Measurements from ENCODE around the gene PCED1B. TPM values are rescaled to one million over a fixed set of nuclear protein-coding genes. Genes with fewer than 3 reads are reported as not detected.

PCED1B gene
- total RNA-seq, 1 experiment from 2014 or later, result 3.3 TPM

DNA sequence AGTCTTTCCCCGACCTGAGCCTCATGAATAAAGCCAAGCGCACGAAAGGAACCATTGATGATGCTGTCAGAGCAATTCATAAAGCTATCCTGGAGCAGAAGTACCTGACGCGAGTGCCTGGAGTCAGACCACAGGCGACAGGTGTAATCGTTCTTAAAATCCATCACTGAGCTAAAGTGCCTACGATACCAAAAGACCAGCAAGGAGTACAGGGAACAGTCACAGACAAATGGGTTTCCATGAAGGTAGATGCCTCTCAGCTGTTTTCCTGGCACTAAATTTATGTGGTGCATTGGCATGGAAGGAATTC is 1.4 kb upstream of the PCED1B start:
- H2AK5ac ChIP-seq (ENCODE audit: insufficient read length, low read length), result no peak overlapping the region
- no peaks in the 10 kb centered on the region for H3K9me3 ChIP-seq (ENCODE audit: control insufficient read depth, low read depth, low read length)
- H3K4me2 ChIP-seq (ENCODE audit: insufficient read depth, insufficient read length, low read length), result no peak overlapping the region
- no peak overlapping the region for H2BK15ac ChIP-seq (ENCODE audit: low read depth, low read length)
- H2AFZ ChIP-seq (ENCODE audit: low read length), result no peak overlapping the region
- H2BK20ac ChIP-seq (ENCODE audit: low read depth, low read length, poor library complexity, severe bottlenecking), result no peak overlapping the region
- Mint-ChIP-seq H3K4me3 (peak overlapping the region; percentile 82 to 83; a peak in 3 of 5 replicates), H3K27ac (no peak overlapping the region), H3K4me1 (peaks cover 16 to 35% of the 10 kb centered on the region in 2 experiments), H3K9me3 (no peaks in the 10 kb centered on the region), H3K27me3 (ENCODE audit: low read depth) (peaks cover 19% of the 10 kb centered on the region), H3K36me3 (ENCODE audit: insufficient read depth in 1 of 3, low read depth in 3 of 3) (peaks cover 0 to 5% (median 2%) of the 10 kb centered on the region in 3 experiments; a peak in 3 of 7 replicates)
- H3K14ac ChIP-seq (ENCODE audit: insufficient read depth, low read length), result no peak overlapping the region
- no peaks in the 10 kb centered on the region for H4K20me1 ChIP-seq (ENCODE audit: control insufficient read depth, insufficient read depth, insufficient read length)
- no peaks in the 10 kb centered on the region; the same call in 1 of the 2 replicates for H3K4me1 ChIP-seq (ENCODE audit: insufficient read depth, low read length)
- no peak overlapping the region for H3K18ac ChIP-seq (ENCODE audit: insufficient read length, low read depth, low read length)
- no peak overlapping the region for H3T11ph ChIP-seq (ENCODE audit: low read length)
- H3K9ac ChIP-seq (ENCODE audit: extremely low read depth, insufficient read length, low read length), result no peak overlapping the region
- H4K8ac ChIP-seq (replicated peaks; ENCODE audit: insufficient read length, low read depth, low read length), result no peak overlapping the region
- no peak overlapping the region for H3K56ac ChIP-seq (ENCODE audit: insufficient read length, low read depth, low read length)
- H4K5ac ChIP-seq (ENCODE audit: insufficient read length, low read depth, low read length), result no peak overlapping the region
- H3K4ac ChIP-seq (ENCODE audit: low read depth, low read length), result no peak overlapping the region
- TF ChIP-seq, protein P1, sequence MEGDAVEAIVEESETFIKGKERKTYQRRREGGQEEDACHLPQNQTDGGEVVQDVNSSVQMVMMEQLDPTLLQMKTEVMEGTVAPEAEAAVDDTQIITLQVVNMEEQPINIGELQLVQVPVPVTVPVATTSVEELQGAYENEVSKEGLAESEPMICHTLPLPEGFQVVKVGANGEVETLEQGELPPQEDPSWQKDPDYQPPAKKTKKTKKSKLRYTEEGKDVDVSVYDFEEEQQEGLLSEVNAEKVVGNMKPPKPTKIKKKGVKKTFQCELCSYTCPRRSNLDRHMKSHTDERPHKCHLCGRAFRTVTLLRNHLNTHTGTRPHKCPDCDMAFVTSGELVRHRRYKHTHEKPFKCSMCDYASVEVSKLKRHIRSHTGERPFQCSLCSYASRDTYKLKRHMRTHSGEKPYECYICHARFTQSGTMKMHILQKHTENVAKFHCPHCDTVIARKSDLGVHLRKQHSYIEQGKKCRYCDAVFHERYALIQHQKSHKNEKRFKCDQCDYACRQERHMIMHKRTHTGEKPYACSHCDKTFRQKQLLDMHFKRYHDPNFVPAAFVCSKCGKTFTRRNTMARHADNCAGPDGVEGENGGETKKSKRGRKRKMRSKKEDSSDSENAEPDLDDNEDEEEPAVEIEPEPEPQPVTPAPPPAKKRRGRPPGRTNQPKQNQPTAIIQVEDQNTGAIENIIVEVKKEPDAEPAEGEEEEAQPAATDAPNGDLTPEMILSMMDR (conservative IDR thresholded peaks at IDR 0.05), result no peak
- no peak overlapping the region for H4K91ac ChIP-seq (ENCODE audit: insufficient read length, low read depth, low read length)
- no peaks in the 10 kb centered on the region for H3K79me2 ChIP-seq (ENCODE audit: insufficient read depth, low read length)
- DNase-seq, result no peak
- WGBS (ENCODE audit: extremely low coverage, insufficient read length, low lambda C conversion rate), result no CpG with 5 or more reads among the region's 8 CpGs
- peaks cover 4% of the 10 kb centered on the region; the same call in 1 of the 2 replicates for H3K27me3 ChIP-seq (ENCODE audit: insufficient read depth, low read length)
- H2BK120ac ChIP-seq (ENCODE audit: low read depth, low read length, poor library complexity, severe bottlenecking), result no peak overlapping the region
- H2BK12ac ChIP-seq (ENCODE audit: insufficient read length, low read depth, low read length), result no peak overlapping the region
- no peak overlapping the region for H3K27ac ChIP-seq (ENCODE audit: insufficient read length, low read depth, low read length)
- H3K79me1 ChIP-seq (ENCODE audit: insufficient read depth, low read depth, low read length, poor library complexity, severe bottlenecking), result no peaks in the 10 kb centered on the region
- H3K23me2 ChIP-seq (ENCODE audit: insufficient read length, low read depth, low read length, poor library complexity, severe bottlenecking), result peaks cover 13% of the 10 kb centered on the region
- no peak overlapping the region for H3K23ac ChIP-seq (ENCODE audit: insufficient read length, low read depth, low read length)
- no peak overlapping the region for H2BK5ac ChIP-seq (ENCODE audit: insufficient read length, low read length)
